Stimulated activated CD4-positive, alpha-beta T cell treated with anti-CD3 and anti-CD28 coated beads, TNF-alpha, amount 100 ng/mL, for 48 hours (primary cell): Measurements from ENCODE around the gene RERE.
"Not testable (repeated sequence)": the region's sequence is repeated elsewhere in the genome, so short reads cannot be mapped to it uniquely, and the experiment has no call there.

Experiments
- DNase-seq, 3 donors: peaks; one replicate each; pipeline ENCODE4 v3.0.0-alpha.2; 2020; ENCODE audit warnings: low read depth in 3 of 3

Gene RERE

GRCh38 chr1:8841395-8841794, 24.0 kb upstream of the RERE start:
- no peak for DNase-seq

DNA sequence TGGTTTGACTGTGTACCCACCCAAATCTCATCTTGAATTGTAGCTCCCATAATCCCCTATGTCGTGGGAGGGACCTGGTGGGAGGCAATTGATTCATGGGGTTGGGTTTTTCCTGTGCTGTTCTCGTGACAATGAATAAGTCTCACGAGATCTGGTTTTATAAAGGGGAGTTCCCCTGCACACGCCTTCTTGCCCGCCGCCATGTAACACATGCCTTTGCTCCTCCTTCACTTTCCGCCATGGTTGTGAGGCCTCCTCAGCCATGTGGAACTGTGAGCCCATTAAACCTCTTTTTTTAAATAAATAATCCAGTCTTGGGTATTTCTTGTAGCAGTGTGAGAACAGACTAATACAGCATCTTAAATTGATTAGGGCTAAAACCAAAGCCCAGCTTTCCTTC, 22.6 kb upstream of the RERE start:
- DNase-seq, result no peak

- no peak for DNase-seq
These were observed 18.7 kb upstream of the RERE start for GRCh38 chr1:8835941-8836643.

DNA sequence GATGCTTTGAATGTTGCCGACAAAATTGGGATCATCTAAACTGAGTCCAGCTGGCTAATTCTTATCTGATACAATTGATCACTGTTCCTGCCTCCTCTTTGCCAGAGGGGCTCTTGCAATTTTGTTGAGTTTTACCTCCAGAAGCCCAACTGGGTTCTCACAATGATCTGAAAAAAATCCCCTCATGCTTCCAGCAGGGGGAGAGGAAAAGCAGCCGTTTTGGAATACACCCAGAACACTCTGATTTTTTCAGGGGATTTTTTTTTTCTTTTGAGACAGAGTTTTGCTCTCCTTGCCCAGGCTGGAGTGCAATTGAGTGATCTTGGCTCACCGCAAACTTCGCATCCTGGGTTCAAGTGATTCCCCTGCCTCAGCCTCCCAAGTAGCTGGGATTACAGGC, 13.9 kb upstream of the RERE start:
- no peak for DNase-seq

- DNase-seq, result not testable (repeated sequence)
These were observed 13.3 kb upstream of the RERE start for GRCh38 chr1:8830732-8831131.

DNA sequence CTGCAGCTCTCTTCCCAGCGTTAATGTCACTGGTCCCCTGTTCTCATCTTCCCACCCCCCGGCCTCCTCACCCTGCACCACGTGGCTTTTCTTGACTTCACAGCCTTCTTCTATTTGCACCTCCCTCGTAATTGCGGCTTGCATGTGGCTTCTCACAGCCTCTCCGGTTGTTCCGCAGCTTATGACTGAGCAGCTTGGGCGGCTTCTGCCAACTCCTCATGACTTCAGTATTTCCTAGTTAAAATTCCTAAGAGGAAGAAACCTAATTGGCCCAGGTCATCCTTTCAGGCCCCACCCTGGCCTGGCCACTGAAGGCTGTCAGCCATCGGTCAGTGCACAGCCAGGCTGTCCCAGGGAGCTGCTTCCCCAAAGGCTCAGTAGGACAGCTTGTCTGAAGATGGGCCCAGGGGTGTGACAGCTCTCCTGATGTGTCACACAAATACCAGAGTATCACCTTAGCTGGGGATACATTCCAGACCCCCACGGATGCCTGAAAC, 8.6 kb upstream of the RERE start:
- no peak for DNase-seq

DNA sequence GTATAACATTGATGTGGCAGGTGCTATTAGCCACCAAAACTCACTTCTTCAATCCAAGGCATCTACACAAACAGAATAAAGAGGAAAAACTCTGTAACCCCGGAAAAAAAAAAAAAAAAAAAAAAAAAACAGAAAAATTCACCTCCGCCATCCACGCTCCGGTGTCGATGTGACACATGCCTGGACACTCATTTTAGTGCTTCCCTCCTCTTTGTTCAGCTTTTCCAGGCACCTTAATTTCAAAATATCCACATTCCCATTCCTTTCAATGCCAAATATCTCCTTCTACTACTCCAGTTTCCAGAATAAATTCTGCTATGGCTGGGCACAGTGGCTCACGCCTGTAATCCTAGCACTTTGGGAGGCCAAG, 5.8 kb upstream of the RERE start:
- DNase-seq, result no peak

- DNase-seq, result no peak
These were observed 5.2 kb upstream of the RERE start for GRCh38 chr1:8822373-8823294.

DNA sequence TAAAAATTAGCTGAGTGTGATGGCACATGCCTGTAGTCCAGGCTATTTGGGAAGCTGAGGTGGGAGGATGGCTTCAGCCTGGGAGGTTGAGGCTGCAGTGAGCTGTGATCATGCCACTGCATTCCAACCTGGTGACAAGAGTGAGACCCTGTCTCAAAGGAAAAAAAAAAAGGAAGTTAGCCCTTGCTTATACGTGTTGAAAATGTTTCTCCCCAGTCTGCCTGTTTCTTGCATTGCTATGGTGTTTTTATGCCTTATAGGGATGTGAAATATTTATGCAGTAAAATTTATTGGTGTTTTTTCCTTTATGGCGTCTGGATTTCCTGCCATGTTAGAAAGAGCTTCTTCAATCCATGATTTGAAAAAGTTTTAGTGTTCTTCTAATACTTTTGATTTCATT, 3.6 kb upstream of the RERE start:
- DNase-seq, result no peak

- not testable (repeated sequence) for DNase-seq
These were observed 1.3 kb upstream of the RERE start for GRCh38 chr1:8818789-8819188.

- DNase-seq, result no peak
These were observed 910 bp upstream of the RERE start for GRCh38 chr1:8818325-8818775.

- peak in 1 of 3 donors; percentile 3 for DNase-seq
These were observed 519 bp downstream of the RERE start for GRCh38 chr1:8816831-8817411.

GRCh38 chr1:8816264-8816663, 1.2 kb downstream of the RERE start:
- DNase-seq, result no peak

- no peak for DNase-seq
These were observed 1.8 kb downstream of the RERE start for GRCh38 chr1:8815582-8816151.

- DNase-seq, result no peak
These were observed 2.6 kb downstream of the RERE start for GRCh38 chr1:8814865-8815264.

DNA sequence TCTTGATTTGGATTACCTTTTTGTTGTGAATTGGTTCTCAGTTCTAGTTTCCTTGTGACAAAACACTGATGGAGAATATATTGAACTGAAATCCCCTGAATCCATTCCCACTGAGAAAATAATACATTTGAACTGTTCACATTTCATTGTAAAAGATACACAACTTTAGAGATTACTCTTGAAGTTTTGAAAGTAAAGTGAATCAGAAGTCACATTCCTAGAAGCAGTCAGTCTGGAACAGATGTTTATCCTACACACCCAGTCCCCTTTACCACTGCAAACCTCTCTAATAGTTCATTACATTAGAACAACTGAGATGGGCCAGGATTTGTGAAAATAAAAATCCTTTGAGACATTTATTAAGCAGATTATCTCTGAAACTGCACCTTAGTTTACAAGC, 3.4 kb downstream of the RERE start:
- DNase-seq, result no peak

- no peak for DNase-seq
These were observed 4.2 kb downstream of the RERE start for GRCh38 chr1:8813016-8813763.

DNA sequence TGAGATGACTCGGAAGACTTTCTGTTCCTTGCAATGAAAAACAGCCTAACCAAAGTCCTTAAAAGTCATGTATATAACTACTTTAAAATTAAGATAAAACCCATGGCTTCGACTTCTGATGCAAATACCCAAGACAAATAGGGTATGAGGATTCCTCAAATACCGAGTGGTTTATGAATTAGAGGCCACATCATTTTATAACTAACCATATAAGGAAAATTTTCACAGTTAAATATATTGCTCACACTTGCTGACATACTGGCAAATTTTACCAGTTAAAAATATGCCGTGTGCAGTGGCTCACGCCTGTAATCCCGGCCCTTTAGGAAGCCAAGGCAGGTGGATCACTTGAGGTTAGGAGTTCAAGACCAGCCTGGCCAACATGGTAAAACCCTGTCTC, 5.4 kb downstream of the RERE start:
- DNase-seq, result no peak

GRCh38 chr1:8810987-8811386, 6.5 kb downstream of the RERE start:
- DNase-seq, result no peak

DNA sequence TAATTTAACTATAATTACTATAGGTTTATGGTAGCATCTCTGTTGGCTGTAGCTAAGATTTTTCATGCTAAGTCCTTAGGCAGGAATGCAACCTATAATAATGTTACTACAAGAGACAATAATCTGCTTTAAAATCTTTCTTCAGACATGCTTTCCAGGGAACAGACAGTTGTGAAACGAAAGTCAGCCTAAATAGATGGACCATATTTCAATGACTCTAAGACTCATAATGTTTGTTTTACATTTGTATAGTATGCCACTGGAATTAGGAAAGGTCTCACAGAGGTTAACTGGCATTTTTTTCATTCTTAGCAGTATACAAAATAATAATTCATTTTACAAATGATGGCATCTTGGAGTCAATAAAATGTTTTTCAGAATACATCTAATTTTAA, 8.1 kb downstream of the RERE start:
- no peak for DNase-seq

GRCh38 chr1:8807004-8807403, 10.4 kb downstream of the RERE start:
- no peak for DNase-seq

- no peak for DNase-seq
These were observed 17.0 kb downstream of the RERE start for GRCh38 chr1:8800416-8800815.
